Mononuclear cell (primary cell): Measurements from ENCODE around the gene TRIM2. TPM values are rescaled to one million over a fixed set of nuclear protein-coding genes. Genes with fewer than 3 reads are reported as not detected.

Experiments
- H3K27me3 ChIP-seq: 2 replicates; pipeline ENCODE4 v1.6.0; 2011; ENCODE audit warnings: low read length, control low read depth; ENCODE audit not compliant: insufficient read depth
- H3K4me1 ChIP-seq: 2 replicates; pipeline ENCODE4 v1.5.1; 2011; ENCODE audit warnings: mild to moderate bottlenecking, low read length, control low read depth; ENCODE audit not compliant: insufficient read depth
- H3K4me3 ChIP-seq: 2 replicates; pipeline ENCODE4 v1.5.1; 2011; ENCODE audit warnings: mild to moderate bottlenecking, low read length, moderate library complexity
- H3K9me3 ChIP-seq: 2 replicates; pipeline ENCODE4 v1.5.1; 2011; ENCODE audit warnings: low read depth, mild to moderate bottlenecking, control low read depth, low read length
- total RNA-seq: library from RNA; depleted of rRNA; stranded (reverse); fragments of >200 nt; gene quantifications from one replicate; pipeline ENCODE4 v1.2.3, GENCODE V29; 2012

TRIM2 gene
- total RNA-seq, 1 donor = 1.7 TPM

DNA sequence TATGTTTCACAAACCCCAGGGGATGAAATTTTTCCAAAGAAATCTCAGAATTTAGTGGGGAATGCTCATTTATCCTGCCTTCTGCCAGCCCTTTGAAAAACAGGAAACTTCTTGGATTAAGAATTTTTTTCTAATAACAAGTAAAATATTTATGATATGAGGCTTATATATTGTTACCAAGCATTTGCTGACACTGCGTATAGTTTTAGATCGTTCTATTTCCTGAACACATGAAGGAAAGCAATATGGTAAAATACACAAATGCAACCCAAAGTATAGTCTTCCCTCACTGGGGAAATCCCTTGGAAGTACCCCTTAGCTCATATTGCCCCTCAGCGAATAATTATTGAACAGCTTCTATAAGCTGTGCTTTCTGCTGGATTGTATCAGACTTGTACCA lies 85.9 kb downstream of the TRIM2 start:
- Histone ChIP-seq H3K4me1 (no peaks in the 10 kb centered on the region), H3K4me3 (no peak overlapping the region), H3K9me3 (no peaks in the 10 kb centered on the region), H3K27me3 (no peaks in the 10 kb centered on the region)

DNA sequence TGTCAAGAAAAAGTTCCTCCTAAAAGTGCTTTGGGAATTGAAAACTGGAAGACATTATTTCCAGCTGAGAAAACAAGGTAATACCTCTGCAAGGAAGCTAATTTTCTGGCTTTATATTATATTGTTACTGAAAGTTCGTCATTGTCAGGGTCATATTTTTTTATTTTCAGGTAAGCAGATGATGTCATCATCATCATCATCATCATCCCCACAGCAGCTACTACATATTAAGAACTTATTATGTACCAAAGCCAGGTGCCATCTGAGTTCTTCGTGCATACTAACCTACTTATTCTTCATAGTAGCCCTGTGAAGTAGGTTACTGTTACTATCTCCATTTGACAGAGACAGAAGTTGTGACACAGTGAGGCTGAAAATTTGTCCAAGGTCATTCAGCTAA lies 87.3 kb downstream of the TRIM2 start:
- H3K27me3 ChIP-seq = no peaks in the 10 kb centered on the region
- no peaks in the 10 kb centered on the region for H3K9me3 ChIP-seq
- H3K4me1 ChIP-seq = no peaks in the 10 kb centered on the region
- no peak overlapping the region for H3K4me3 ChIP-seq

DNA sequence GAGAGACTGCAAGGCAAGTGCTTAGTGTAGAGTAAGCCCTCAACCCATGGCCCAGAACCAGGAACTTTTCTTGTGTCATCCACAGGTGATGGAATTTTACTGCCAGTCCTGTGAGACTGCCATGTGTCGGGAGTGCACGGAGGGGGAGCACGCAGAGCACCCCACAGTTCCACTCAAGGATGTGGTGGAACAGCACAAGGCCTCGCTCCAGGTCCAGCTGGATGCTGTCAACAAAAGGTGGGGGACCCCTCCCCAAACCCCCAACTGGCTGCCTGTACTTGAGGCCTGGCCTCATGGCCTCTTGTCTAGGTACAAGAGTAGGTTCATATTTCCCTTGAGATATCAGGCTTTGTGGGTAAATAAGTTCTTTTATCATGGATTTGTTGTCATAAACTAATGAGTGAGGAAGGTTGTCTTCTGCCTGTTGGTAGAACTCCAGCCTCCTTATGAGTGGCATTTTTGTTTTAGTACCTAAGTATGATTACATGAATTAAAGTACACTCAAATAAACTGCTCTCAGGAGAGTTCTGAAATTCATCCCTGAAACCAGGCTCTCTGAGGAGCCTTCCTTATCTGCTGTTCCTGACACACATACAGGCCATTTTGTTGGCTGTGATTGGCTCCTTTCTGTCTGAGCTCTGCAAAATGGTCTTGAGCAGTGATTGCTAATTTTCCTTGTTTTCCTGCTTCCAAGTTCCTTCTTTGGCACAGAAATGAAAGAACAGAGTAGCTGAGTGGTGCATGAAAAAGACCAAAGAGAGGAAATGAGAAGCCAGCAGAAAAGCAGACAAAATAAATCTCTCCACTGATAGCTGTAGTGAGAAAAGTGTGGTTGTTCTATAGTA lies 88.9 kb downstream of the TRIM2 start:
- no peaks in the 10 kb centered on the region for H3K9me3 ChIP-seq

DNA sequence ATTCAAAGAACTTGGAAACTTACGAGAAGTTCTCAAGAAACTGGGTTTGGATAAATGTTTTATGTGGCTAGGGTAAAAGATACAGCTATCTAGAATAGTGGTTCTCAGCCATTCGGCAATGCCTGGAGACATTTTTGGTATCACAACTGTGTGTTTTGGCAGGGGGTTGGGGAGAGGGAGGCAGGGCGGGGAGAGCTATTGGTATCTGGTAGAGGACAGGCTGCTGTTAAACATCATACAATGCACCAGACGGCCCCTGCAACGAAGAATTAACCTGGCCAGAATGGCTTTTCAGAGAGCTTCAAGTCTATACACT lies 89.5 kb downstream of the TRIM2 start:
- no peak overlapping the region for H3K4me3 ChIP-seq
- H3K9me3 ChIP-seq = no peaks in the 10 kb centered on the region
- H3K27me3 ChIP-seq = no peaks in the 10 kb centered on the region
- H3K4me1 ChIP-seq = no peaks in the 10 kb centered on the region

More for the DNA sequence above, 88.9 kb downstream of the TRIM2 start:
- Histone ChIP-seq H3K27me3 (no peaks in the 10 kb centered on the region), H3K4me3 (no peak overlapping the region), H3K4me1 (no peaks in the 10 kb centered on the region)

DNA sequence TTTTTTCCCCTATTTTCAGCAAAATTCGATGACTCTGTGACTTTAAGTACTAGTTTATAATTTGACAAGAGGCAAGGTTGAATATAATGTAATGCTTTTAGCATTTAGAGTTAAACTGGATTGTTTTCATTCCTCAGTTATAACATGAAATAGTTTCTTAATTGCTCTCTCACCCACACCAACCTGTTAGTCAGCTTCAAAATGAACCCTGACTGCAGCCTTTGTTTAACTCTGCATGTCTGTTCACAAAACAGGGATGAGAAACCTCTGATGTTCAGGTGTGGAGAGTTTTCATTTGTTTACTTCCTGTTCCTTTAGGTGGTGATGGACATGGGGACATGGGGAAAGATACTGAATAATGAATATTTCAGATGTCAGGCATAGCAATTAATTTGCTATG lies 90.4 kb downstream of the TRIM2 start:
- Histone ChIP-seq H3K9me3 (no peaks in the 10 kb centered on the region), H3K27me3 (no peaks in the 10 kb centered on the region), H3K4me3 (no peak overlapping the region), H3K4me1 (no peaks in the 10 kb centered on the region)

DNA sequence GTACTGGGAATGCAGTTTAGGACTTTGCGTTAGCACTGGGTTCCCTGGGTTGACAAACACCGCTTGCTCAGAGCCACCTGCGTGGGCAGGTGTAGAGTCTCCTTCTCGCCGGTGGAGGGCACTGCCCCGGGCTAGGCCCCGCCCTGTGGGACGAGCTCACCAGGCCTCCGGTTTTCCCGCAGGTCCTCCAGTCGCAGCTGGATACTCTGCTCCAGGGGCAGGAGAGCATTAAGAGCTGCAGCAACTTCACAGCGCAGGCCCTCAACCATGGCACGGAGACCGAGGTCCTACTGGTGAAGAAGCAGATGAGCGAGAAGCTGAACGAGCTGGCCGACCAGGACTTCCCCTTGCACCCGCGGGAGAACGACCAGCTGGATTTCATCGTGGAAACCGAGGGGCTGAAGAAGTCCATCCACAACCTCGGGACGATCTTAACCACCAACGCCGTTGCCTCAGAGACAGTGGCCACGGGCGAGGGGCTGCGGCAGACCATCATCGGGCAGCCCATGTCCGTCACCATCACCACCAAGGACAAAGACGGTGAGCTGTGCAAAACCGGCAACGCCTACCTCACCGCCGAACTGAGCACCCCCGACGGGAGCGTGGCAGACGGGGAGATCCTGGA lies 91.0 kb downstream of the TRIM2 start:
- no peaks in the 10 kb centered on the region for H3K27me3 ChIP-seq
- no peaks in the 10 kb centered on the region for H3K9me3 ChIP-seq
- H3K4me3 ChIP-seq = no peak overlapping the region
- H3K4me1 ChIP-seq = no peaks in the 10 kb centered on the region

DNA sequence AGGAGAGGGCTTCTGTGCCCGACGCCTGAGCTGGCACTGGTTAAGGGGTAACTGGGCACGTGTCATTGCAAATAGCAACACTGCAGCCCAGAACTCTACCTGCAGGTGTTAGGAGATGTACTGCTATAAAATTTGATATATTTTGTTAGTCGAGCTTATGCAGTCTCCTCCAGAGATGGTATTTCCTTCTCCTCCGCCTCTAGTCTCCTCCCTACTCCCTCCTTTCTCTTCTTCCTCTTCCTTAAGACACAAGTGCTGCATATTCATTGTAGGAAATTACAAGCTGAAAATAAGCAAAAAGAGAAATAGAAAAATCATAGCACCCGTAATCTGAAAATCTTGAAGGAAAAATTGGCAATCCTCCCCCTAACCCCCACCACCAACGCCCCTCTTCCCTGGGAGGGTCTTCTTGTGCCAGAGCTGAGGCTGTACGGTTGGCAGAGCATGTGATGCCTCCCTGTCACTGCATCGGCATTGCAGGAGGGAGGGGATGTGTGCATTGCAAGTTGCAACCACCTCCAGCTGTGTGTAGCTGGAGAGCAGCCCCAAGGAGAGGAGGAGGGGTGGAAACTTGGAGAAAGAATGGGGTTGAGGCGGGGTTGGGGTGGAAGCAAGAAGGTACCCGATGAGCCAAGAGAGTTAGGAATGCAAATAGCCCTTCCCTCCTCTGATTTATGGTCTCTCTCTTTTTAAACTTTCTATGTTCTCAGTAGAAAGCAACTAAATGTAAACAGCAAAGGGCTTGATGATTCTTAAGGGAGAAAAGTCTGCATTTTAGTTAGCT lies 92.0 kb downstream of the TRIM2 start:
- Histone ChIP-seq H3K4me1 (no peaks in the 10 kb centered on the region), H3K27me3 (no peaks in the 10 kb centered on the region), H3K9me3 (no peaks in the 10 kb centered on the region), H3K4me3 (no peak overlapping the region)

DNA sequence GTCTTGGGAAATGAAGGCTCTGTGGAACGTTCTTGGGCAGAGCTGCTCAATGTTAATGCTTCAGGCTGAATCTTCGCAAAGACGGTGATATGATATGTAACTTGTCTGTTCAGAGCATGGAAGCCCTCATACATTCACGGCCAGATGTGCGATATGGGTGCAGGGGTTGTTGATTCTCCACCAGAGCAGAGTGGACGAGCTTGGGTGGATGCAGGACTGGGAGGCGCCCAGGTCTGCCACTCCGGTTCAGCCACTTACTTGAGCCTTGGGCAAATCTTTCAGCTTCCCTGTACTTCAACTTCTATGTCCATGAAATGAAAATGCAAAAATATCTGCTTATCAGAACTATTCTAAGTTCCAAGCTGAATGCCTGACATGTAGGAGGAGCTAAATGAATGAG lies 92.9 kb downstream of the TRIM2 start:
- Histone ChIP-seq H3K27me3 (no peaks in the 10 kb centered on the region), H3K4me3 (no peak overlapping the region), H3K4me1 (no peaks in the 10 kb centered on the region), H3K9me3 (no peaks in the 10 kb centered on the region)

DNA sequence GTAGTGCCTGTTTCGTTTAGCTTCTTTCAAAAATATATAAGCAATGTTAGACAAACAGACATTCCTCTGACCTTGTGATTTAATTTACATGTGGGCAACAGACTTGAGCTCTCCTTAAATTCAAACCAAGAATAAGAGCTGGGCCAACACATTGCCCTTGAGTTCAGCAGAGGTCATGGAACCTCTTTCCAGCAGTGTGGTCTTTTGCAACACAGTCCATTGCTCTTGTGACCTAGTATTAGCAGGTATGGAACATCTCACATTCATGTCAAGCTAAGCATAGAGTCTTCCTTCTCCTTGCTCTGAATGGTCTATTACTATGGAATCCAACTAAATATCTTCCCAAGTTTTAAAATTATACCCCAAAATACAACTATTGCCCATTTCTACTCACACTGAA lies 106.5 kb downstream of the TRIM2 start:
- Histone ChIP-seq H3K4me3 (no peak overlapping the region), H3K4me1 (no peaks in the 10 kb centered on the region), H3K9me3 (no peaks in the 10 kb centered on the region), H3K27me3 (no peaks in the 10 kb centered on the region)

DNA sequence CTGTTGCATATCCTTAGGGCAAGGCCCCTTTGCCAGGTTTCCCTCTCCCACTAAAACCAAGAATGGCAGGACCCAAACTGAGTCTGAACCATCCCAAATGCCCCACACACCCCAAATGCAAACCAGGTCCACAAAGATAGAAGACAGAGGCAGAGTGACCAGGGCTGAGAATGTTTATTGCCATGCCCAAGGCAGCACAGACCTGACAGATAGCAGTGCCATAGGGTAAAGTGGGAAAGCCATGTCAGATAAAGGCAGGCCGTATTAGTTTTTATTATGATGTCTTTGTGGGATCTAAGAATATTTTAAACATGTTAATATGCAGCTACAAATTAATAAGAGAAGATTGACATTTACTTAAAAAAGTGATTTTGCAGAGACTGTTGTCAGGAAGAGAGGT lies 110.7 kb downstream of the TRIM2 start:
- H3K4me3 ChIP-seq = no peak overlapping the region
- no peaks in the 10 kb centered on the region for H3K9me3 ChIP-seq
- no peaks in the 10 kb centered on the region for H3K4me1 ChIP-seq
- no peaks in the 10 kb centered on the region for H3K27me3 ChIP-seq

DNA sequence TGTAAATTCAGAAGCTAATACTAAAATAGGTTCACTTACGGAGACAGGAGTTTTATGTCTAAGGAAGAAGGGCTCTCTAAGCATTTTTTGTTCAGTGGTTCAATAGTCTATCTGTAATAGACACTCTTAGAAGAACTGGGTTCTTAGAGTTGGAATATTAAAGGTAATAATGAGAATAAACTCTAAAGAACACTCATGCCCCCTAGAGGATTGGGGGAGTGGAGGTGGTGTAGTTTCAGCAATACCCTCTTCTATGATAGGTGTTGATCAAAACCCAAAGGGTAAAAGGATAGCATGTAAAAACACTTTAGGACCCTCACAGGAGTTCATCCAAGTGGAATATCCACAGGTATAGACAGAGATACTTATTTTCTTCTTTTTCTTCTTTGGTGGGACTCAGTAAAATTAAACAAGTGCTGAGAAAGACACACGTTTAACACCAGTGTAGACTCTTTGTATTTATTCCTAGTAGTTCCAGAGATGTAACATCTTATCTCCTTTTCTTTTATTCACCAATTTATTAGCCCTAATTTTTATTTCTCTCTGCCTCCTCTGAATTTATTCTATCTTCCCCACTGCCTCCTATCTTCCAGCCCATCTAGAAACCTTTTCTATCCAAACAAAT lies 114.6 kb downstream of the TRIM2 start:
- no peaks in the 10 kb centered on the region for H3K4me1 ChIP-seq
- no peak overlapping the region for H3K4me3 ChIP-seq
- H3K9me3 ChIP-seq = no peaks in the 10 kb centered on the region
- H3K27me3 ChIP-seq = no peaks in the 10 kb centered on the region

DNA sequence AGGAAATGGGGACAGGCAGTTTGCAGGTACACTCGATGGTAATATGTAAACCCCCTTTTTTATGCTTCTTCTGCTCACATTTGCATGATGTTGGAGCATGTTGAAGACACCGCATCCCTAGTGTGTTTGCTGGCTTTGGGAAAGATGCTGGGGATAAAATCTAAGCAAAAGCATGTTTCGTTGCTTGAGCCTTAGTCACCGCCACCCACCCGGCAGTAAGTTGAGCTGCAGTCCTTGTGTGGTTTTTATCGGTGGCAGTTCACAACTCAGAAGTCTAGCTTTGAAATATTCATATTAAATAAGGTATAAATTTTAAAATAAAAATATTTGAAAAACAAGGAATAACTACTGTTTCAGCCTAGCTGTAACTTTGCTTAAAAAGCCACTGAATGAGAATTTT lies 118.5 kb downstream of the TRIM2 start:
- Histone ChIP-seq H3K27me3 (no peaks in the 10 kb centered on the region), H3K9me3 (no peaks in the 10 kb centered on the region), H3K4me1 (no peaks in the 10 kb centered on the region), H3K4me3 (no peak overlapping the region)

DNA sequence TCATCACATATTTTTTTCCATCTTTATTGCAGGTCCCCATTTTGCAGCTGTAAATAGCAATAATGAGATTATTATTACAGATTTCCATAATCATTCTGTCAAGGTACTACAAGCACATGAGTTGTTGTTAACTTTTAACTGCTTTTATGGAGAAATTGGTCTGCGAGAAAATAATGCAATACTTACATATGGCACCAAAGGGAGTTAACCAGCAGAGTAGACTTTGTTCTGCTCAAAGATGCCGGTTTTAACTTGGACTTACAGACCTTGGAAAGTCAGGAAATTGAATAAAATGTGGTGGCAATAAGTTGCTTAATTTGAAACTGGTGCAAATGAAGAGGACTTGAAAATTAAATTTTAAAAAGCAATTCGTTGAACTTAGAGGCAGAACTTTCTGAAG lies 119.8 kb downstream of the TRIM2 start:
- Histone ChIP-seq H3K27me3 (no peaks in the 10 kb centered on the region), H3K9me3 (no peaks in the 10 kb centered on the region), H3K4me1 (no peaks in the 10 kb centered on the region), H3K4me3 (no peak overlapping the region)

DNA sequence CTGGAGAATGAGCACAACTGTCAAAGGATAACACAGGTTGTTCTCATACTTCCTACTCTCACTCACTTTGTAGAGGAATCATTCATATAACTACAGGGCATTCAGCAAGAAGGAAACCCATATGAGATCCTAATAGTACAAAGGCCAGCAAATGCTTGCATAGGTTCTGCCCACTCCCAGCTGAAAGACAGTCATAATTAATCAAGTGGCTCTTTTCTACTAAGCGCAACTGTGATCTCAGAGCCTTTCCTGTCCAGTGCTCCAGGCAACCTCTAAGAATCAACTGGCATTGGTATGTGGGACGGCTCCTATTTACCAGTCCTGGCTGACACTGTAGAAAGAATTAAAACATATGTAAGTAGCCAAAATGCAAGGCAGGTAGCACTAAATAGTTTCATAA lies 121.3 kb downstream of the TRIM2 start:
- Histone ChIP-seq H3K27me3 (no peaks in the 10 kb centered on the region), H3K9me3 (no peaks in the 10 kb centered on the region), H3K4me3 (no peak overlapping the region), H3K4me1 (no peaks in the 10 kb centered on the region)

DNA sequence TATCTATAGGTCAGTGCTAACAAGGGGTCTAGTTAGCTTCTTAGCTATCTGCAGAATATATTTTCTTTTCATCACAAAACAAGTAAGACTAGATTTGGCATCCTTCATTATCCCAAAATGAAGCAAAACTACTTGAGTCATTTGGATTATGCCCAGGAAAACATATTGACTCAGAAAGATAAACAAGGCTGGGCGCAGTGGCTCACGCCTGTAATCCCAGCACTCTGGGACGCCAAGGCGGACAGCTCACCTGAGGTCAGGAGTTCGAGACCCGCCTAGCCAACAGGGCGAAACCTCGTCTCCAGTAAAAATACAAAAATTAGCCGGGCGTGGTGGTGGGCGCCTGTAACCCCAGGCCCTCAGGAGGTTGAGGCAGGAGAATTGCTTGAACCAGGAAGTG lies 122.3 kb downstream of the TRIM2 start:
- no peaks in the 10 kb centered on the region for H3K9me3 ChIP-seq
- H3K4me3 ChIP-seq = no peak overlapping the region
- H3K4me1 ChIP-seq = no peaks in the 10 kb centered on the region

More for the DNA sequence above, 122.3 kb downstream of the TRIM2 start:
- no peaks in the 10 kb centered on the region for H3K27me3 ChIP-seq
